GM12878 (cell line): Measurements from ENCODE around the gene KCTD16. TPM values are rescaled to one million over a fixed set of nuclear protein-coding genes. Genes with fewer than 3 reads are reported as not detected.

ENCODE experiments used
- ATAC-seq: fragments of 200-7000 bp; cut with Tn5 transposase; 3 replicates; pipeline ENCODE4 v1.9.1; 2020; ENCODE audit warnings: mild to moderate bottlenecking, moderate library complexity
- BruUV-seq: library from RNA; stranded (reverse); fragments of 400-500 nt; replicated peaks from 2 replicates; lab custom pipeline; 2021; lab: Mats Ljungman, UMichigan
- CTCF ChIA-PET: fragments of 300-600 bp; sonication (Branson Sonifier 250); formaldehyde crosslinking; extraction: SDS; loops from one replicate; lab custom pipeline; 2021; ENCODE audit warnings: inconsistent platforms; lab: Yijun Ruan, JAX
- POLR2A ChIA-PET: fragments of 350-600 bp; formaldehyde crosslinking; extraction: SDS; loops from one replicate; lab custom pipeline; 2021; ENCODE audit warnings: inconsistent platforms; lab: Charles Lee
- RAD21 ChIA-PET: fragments of 300-600 bp; sonication (Branson Sonifier 250); formaldehyde crosslinking; loops from one replicate; lab custom pipeline; 2023; ENCODE audit warnings: antibody characterized with exemption; ENCODE audit not compliant: unreplicated experiment; lab: Charles Lee
- SMC1A ChIA-PET: fragments of 300-600 bp; sonication (Branson Sonifier 250); formaldehyde crosslinking; loops from one replicate; lab custom pipeline; 2023; ENCODE audit not compliant: unreplicated experiment, uncharacterized antibody; lab: Charles Lee
- DNase-seq: peaks from one replicate; pipeline ENCODE4 v3.0.0-alpha.2; 2011; ENCODE audit warnings: low read depth, low spot score
- FAIRE-seq: peaks from 3 replicates; lab custom pipeline; 2011; peaks lifted over from hg19 to GRCh38; lab: Jason Lieb, UNC
- H2AFZ ChIP-seq: 2 replicates; pipeline ENCODE4 v1.6.0; 2011; ENCODE audit warnings: low read depth, low read length, control low read depth; ENCODE audit not compliant: control insufficient read depth
- H3K27ac ChIP-seq: 2 replicates; pipeline ENCODE4 v1.5.1; 2011; ENCODE audit warnings: control low read depth; ENCODE audit not compliant: control insufficient read depth, insufficient read depth
- H3K27me3 ChIP-seq, 2 experiments: replicated peaks in 1 of 2; 2 replicates each; pipeline versions ENCODE4 v1.6.0 to v1.6.1; 2011; ENCODE audit warnings: low read length in 1 of 2; ENCODE audit not compliant: control insufficient read depth in 2 of 2, insufficient read depth in 2 of 2
- H3K36me3 ChIP-seq, 2 experiments: 2 replicates each; pipeline ENCODE4 v1.5.1; 2011; ENCODE audit warnings: low read length in 1 of 2; ENCODE audit not compliant: control insufficient read depth in 2 of 2, insufficient read depth in 2 of 2
- H3K4me1 ChIP-seq: 2 replicates; pipeline ENCODE4 v1.6.1; 2011; ENCODE audit warnings: mild to moderate bottlenecking, low read length, moderate library complexity, mixed read lengths; ENCODE audit not compliant: control insufficient read depth, insufficient read depth
- H3K4me2 ChIP-seq: 2 replicates; pipeline ENCODE4 v1.6.0; 2011; ENCODE audit warnings: control low read depth; ENCODE audit not compliant: control insufficient read depth, insufficient read depth
- H3K4me3 ChIP-seq: fragments of 200-600 bp; sonication (generic); 2 replicates; pipeline ENCODE4 v1.5.1; 2016
- H3K79me2 ChIP-seq: 2 replicates; pipeline ENCODE4 v1.6.0; 2011; ENCODE audit warnings: low read length; ENCODE audit not compliant: control insufficient read depth, insufficient read depth
- H3K9ac ChIP-seq: 2 replicates; pipeline ENCODE4 v1.8.0; 2011; ENCODE audit warnings: low read length, control low read depth, mixed read lengths; ENCODE audit not compliant: control insufficient read depth, insufficient read depth
- H3K9me3 ChIP-seq: replicated peaks from 3 replicates; pipeline ENCODE4 v1.5.1; 2011; ENCODE audit warnings: mild to moderate bottlenecking, low read length; ENCODE audit not compliant: control insufficient read depth, insufficient read depth
- H4K20me1 ChIP-seq: 2 replicates; pipeline ENCODE4 v1.6.0; 2011; ENCODE audit not compliant: control insufficient read depth, insufficient read depth
- CHD4 ChIP-seq: fragments of 200-600 bp; sonication (generic); IDR thresholded peaks from 2 replicates; pipeline ENCODE4 v1.6.1; 2016; ENCODE audit warnings: mild to moderate bottlenecking
- ESRRA ChIP-seq: IDR thresholded peaks from 2 replicates; pipeline ENCODE4 v1.6.1; 2012; ENCODE audit warnings: mild to moderate bottlenecking, low read length, improper control_type of control experiment
- HDGF ChIP-seq: fragments of 450-650 bp; IDR thresholded peaks from 2 replicates; pipeline ENCODE4 v1.6.1; 2016; ENCODE audit warnings: antibody characterized with exemption
- MYB ChIP-seq: fragments of 150-350 bp; IDR thresholded peaks from 2 replicates; pipeline ENCODE4 v1.6.1; 2014; ENCODE audit warnings: mild to moderate bottlenecking, low read depth, low read length, borderline replicate concordance
- NR2C1 ChIP-seq: fragments of 450-650 bp; IDR thresholded peaks from 2 replicates; pipeline ENCODE4 v1.6.1; 2017; ENCODE audit warnings: antibody characterized with exemption, mild to moderate bottlenecking, moderate library complexity
- NRF1 ChIP-seq: conservative IDR thresholded peaks from 2 replicates; pipeline ENCODE4 v1.6.1; 2011; ENCODE audit warnings: mild to moderate bottlenecking, low read depth, low read length, improper control_type of control experiment
- POLR2A ChIP-seq: IDR thresholded peaks from 2 replicates; pipeline ENCODE4 v1.6.1; 2011; ENCODE audit warnings: low read depth, mild to moderate bottlenecking, low read length
- POLR2AphosphoS2 ChIP-seq: IDR thresholded peaks from 2 replicates; pipeline ENCODE4 v1.6.1; 2011; ENCODE audit warnings: low read depth, mild to moderate bottlenecking, low read length, improper control_type of control experiment, moderate library complexity
- RCOR1 ChIP-seq: conservative IDR thresholded peaks from 2 replicates; pipeline ENCODE4 v1.6.1; 2012; ENCODE audit warnings: low read depth, low read length, improper control_type of control experiment
- SREBF1 ChIP-seq: IDR thresholded peaks from 2 replicates; pipeline ENCODE4 v1.6.1; 2012; ENCODE audit warnings: mild to moderate bottlenecking, low read length
- STAT1 ChIP-seq: fragments of 450-650 bp; conservative IDR thresholded peaks from 2 replicates; pipeline ENCODE4 v1.6.1; 2014; ENCODE audit warnings: antibody characterized with exemption, mild to moderate bottlenecking
- TAF1 ChIP-seq: IDR thresholded peaks from 2 replicates; pipeline ENCODE4 v1.6.1; 2011; ENCODE audit warnings: mild to moderate bottlenecking, low read depth, low read length, borderline replicate concordance
- ZSCAN29 ChIP-seq: fragments of 450-650 bp; IDR thresholded peaks from 2 replicates; pipeline ENCODE4 v1.6.1; 2017; ENCODE audit warnings: mild to moderate bottlenecking, moderate library complexity
- WGBS: methylation state at CpG from one replicate; pipeline ENCODE4 v1.1.6; 2016; ENCODE audit warnings: low lambda C conversion rate; ENCODE audit not compliant: insufficient replicate concordance, insufficient coverage; ENCODE audit errors: missing lambda C conversion rate; 5-methylcytosine and 5-hydroxymethylcytosine counted together
- in situ Hi-C: fragments of 300-500 bp; cut with MboI; formaldehyde crosslinking; loops from 9 replicates; pipeline ENCODE4 v1.14.3; 2018; ENCODE audit warnings: mixed read lengths
- intact Hi-C: fragments of 100-400 bp; cut with micrococcal nuclease; formaldehyde crosslinking; loops from one replicate; pipeline ENCODE4 v1.14.2; 2022; ENCODE audit not compliant: unreplicated experiment
- polyA plus RNA-seq, 11 experiments: library from polyadenylated mRNA; depleted of rRNA in 4 of 11; unstranded in 6 of 11; stranded (reverse) in 5 of 11; fragments of >200 nt; fragmentation: Nextera tagmentation in 4 of 11; fragmentation: Illumina TruSeq in 1 of 11; extraction: Ambion mirVana in 4 of 11; extraction: Trizol in 1 of 11; gene quantifications; 1 replicate in 1 of 11; 2 replicates in 10 of 11; pipeline versions ENCODE4 v1.2.1 to v1.2.3, GENCODE V29; 2011 to 2016; ENCODE audit warnings: inconsistent platforms in 2 of 11, missing spikeins in 2 of 11, low read depth in 1 of 11
- total RNA-seq, 4 experiments: library from RNA; depleted of rRNA in 3 of 4; stranded (reverse); fragments of >200 nt in 3 of 4; fragmentation: Illumina TruSeq in 1 of 4; extraction: Trizol in 1 of 4; gene quantifications; 2 replicates each; pipeline versions ENCODE4 v1.2.1 to v1.2.3, GENCODE V29; 2013 to 2021
- TF ChIP-seq, protein P1 (sequence below): fragments of 450-650 bp; IDR thresholded peaks from 2 replicates; pipeline ENCODE4 v1.6.1; 2018; ENCODE audit warnings: borderline replicate concordance, mild to moderate bottlenecking; ENCODE audit not compliant: partially characterized antibody
- TF ChIP-seq, protein P2 (sequence below): fragments of 450-650 bp; IDR thresholded peaks from 2 replicates; pipeline ENCODE4 v1.6.1; 2016; ENCODE audit warnings: mild to moderate bottlenecking
- TF ChIP-seq, protein P3 (sequence below): IDR thresholded peaks from 2 replicates; pipeline ENCODE4 v1.6.1; 2012; ENCODE audit warnings: low read depth, low read length, improper control_type of control experiment
- TF ChIP-seq, protein P4 (sequence below): fragments of 450-650 bp; IDR thresholded peaks from 2 replicates; pipeline ENCODE4 v1.6.1; 2017; ENCODE audit warnings: low read depth, mild to moderate bottlenecking, moderate library complexity

KCTD16 gene
- total and polyA plus RNA-seq, 10 of the 15 experiments (the other 5 are each of a cell fraction or from before 2014, with no cell fraction given), result 0.03 to 0.10 (median 0.06) TPM; not detected in 3

DNA sequence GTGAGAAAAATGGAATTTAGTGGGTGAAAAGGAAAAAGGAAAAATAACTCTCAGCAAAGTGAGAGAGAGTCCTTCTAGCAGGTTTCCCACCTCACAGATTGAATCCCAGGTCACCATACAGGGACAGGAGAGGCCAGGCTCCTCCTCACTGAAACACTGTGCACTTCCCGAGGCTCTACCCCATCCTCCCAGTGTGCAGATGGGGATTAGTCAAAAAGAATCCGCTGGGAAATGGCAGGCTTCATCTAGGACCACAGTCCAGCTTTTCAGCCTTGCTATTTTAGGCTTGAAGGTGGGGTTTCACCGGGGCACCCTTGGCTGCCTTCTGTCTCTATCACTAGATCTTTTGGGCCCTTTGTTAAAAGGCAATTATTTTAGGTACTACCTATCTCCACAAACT lies 48.0 kb upstream of the KCTD16 start (continued):
- TF ChIP-seq, protein P1, sequence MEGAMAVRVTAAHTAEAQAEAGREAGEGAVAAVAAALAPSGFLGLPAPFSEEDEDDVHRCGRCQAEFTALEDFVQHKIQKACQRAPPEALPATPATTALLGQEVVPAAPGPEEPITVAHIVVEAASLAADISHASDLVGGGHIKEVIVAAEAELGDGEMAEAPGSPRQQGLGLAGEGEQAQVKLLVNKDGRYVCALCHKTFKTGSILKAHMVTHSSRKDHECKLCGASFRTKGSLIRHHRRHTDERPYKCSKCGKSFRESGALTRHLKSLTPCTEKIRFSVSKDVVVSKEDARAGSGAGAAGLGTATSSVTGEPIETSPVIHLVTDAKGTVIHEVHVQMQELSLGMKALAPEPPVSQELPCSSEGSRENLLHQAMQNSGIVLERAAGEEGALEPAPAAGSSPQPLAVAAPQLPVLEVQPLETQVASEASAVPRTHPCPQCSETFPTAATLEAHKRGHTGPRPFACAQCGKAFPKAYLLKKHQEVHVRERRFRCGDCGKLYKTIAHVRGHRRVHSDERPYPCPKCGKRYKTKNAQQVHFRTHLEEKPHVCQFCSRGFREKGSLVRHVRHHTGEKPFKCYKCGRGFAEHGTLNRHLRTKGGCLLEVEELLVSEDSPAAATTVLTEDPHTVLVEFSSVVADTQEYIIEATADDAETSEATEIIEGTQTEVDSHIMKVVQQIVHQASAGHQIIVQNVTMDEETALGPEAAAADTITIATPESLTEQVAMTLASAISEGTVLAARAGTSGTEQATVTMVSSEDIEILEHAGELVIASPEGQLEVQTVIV, result no peak
- TF ChIP-seq MYB, result no peak
- TF ChIP-seq CHD4, result no peak

DNA sequence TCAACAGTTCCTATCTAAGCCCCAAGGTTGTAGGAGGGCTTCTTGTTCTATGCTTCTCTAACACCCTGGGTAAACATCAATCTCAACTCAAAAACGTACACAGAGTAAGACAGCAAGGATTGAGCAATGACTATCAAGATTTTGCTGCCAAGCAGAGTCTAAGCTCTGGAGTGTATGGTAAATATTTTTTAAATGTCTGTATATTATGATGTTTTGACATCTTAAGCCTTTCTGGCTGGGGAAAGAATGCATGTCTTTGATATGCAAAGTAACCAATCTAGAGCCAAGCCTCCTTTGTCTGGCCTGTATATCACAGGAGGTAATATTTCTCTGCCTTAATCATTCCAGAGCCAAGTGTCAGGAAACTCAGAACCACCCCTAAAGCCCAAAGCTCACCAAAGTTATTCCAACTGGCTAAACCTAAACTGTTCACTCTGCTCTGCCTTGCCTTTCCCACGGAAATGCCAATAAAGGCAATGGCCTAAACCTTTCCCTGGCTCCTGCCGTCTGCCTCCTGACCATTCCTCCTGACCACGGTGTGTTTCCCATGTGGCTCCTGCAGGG lies 45.4 kb upstream of the KCTD16 start:
- ChIA-PET RAD21 (no interaction called here), SMC1A (no interaction called here), POLR2A (no interaction called here), CTCF (interaction anchor here (1.3 kb wide), 1 partner anchor 15 kb away, joined by 4 read pairs; no protein-coding TSS in a partner anchor)
- BruUV-seq, result no TSS peak
- Histone ChIP-seq H3K4me1 (no peaks in the 10 kb centered on the region), H3K36me3 (no peaks in the 10 kb centered on the region), H3K4me3 (no peak overlapping the region), H4K20me1 (no peaks in the 10 kb centered on the region), H2AFZ (no peak overlapping the region), H3K27me3 (peaks cover 0 to 2% of the 10 kb centered on the region in 2 experiments; a peak in 3 of 4 replicates), H3K9me3 (no peaks in the 10 kb centered on the region), H3K79me2 (no peaks in the 10 kb centered on the region), H3K27ac (no peak overlapping the region), H3K4me2 (no peak overlapping the region), H3K9ac (no peak overlapping the region)
- WGBS, result 36% methylated on average over 4 of the region's 4 CpGs
- ATAC-seq (no peak), DNase-seq (no peak), FAIRE-seq (no peak)
- in situ Hi-C loops (no loop called here), intact Hi-C loops (no loop called here)
- TF ChIP-seq POLR2A (no peak), STAT1 (no peak), ESRRA (no peak), NR2C1 (no peak), SREBF1 (no peak), TAF1 (no peak), ZSCAN29 (no peak), HDGF (no peak), RCOR1 (no peak), NRF1 (no peak), POLR2AphosphoS2 (no peak)
- TF ChIP-seq, protein P2, sequence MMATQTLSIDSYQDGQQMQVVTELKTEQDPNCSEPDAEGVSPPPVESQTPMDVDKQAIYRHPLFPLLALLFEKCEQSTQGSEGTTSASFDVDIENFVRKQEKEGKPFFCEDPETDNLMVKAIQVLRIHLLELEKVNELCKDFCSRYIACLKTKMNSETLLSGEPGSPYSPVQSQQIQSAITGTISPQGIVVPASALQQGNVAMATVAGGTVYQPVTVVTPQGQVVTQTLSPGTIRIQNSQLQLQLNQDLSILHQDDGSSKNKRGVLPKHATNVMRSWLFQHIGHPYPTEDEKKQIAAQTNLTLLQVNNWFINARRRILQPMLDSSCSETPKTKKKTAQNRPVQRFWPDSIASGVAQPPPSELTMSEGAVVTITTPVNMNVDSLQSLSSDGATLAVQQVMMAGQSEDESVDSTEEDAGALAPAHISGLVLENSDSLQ, result no peak
- TF ChIP-seq, protein P3, sequence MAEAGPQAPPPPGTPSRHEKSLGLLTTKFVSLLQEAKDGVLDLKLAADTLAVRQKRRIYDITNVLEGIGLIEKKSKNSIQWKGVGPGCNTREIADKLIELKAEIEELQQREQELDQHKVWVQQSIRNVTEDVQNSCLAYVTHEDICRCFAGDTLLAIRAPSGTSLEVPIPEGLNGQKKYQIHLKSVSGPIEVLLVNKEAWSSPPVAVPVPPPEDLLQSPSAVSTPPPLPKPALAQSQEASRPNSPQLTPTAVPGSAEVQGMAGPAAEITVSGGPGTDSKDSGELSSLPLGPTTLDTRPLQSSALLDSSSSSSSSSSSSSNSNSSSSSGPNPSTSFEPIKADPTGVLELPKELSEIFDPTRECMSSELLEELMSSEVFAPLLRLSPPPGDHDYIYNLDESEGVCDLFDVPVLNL, result no peak
- TF ChIP-seq, protein P4, sequence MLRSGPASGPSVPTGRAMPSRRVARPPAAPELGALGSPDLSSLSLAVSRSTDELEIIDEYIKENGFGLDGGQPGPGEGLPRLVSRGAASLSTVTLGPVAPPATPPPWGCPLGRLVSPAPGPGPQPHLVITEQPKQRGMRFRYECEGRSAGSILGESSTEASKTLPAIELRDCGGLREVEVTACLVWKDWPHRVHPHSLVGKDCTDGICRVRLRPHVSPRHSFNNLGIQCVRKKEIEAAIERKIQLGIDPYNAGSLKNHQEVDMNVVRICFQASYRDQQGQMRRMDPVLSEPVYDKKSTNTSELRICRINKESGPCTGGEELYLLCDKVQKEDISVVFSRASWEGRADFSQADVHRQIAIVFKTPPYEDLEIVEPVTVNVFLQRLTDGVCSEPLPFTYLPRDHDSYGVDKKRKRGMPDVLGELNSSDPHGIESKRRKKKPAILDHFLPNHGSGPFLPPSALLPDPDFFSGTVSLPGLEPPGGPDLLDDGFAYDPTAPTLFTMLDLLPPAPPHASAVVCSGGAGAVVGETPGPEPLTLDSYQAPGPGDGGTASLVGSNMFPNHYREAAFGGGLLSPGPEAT, result no peak
